ENCODE results near the gene POLR2C.
"Not testable (repeated sequence)": the region's sequence is repeated elsewhere in the genome, so short reads cannot be mapped to it uniquely, and the experiment has no call there.

The POLR2C gene

DNA sequence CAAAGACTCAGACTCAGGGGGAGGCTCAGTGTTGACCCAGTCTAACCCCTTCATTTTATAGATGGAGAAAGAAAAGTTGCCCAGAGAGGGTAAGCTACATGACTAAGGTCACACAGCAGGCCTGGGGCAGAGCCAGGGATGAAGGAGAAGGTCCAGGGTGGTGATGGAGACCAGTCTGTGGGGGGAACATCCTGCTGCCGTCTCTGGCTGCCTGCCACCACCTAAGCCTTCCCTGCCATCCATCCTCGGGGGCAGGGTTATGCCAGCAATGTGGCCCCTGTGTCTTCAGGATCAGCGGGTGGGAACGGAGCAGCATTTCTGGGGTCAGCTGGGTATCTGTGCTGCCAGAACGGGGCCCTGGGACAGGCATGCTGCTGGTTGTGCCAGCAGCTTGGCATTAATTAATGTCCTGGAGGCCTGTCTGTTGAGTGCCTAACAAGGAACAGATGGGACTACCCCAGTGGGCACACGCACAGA is 18.3 kb downstream of the POLR2C start:
- DNase-seq = no peak

DNA sequence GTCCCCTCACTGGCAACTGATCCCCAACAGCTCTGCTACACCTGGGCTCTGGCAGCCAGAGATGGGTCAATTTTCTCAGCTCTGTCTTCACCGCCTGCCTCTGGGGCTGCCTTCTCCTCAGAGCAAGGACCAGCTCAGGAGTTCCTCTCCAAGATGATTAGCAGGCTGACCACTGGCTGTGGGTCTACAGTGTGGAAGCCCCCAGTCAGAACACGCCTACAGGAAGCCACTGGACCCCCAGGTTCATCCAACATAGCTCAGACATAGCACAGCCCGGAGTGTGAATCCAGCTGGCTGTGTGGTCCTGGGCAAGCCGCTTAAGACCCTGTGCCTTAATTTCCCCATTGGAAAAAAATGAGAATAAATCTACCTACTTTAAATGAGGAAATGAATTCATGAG is 18.9 kb downstream of the POLR2C start:
- DNase-seq = no peak

DNA sequence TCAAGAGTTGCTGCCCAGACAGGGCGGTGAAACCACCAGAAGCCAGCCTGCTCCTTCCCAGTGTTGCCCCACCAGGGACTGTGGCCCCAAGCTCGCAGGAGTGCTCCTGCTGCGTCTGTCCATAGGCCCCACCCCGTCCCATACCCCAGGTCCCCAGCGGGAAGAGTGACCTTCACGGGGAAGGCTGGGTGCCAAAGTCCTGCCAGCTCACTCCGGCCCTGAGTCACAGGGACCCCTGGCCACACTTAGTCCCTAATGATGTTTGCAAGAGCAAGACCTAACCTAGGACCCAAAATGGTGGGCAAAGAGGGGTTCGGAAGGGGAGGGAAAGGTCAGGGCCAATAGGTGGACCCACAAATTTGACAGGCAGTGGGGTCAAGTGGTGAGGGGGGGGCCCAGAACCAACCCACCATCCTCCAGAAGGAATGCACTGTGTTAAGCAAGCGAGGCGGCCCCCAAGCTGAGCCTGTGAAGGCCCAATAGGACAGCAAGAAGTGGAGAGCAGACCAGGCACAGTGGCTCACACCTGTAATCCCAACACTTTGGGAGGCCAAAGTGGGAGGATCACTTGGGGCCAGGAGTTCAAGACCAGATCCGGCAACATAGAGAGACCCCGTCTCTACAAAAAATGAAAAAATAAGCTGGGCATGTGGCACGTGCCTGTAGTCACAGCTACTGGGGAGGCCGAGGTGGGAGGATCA is 20.5 kb downstream of the POLR2C start:
- no peak for DNase-seq

DNA sequence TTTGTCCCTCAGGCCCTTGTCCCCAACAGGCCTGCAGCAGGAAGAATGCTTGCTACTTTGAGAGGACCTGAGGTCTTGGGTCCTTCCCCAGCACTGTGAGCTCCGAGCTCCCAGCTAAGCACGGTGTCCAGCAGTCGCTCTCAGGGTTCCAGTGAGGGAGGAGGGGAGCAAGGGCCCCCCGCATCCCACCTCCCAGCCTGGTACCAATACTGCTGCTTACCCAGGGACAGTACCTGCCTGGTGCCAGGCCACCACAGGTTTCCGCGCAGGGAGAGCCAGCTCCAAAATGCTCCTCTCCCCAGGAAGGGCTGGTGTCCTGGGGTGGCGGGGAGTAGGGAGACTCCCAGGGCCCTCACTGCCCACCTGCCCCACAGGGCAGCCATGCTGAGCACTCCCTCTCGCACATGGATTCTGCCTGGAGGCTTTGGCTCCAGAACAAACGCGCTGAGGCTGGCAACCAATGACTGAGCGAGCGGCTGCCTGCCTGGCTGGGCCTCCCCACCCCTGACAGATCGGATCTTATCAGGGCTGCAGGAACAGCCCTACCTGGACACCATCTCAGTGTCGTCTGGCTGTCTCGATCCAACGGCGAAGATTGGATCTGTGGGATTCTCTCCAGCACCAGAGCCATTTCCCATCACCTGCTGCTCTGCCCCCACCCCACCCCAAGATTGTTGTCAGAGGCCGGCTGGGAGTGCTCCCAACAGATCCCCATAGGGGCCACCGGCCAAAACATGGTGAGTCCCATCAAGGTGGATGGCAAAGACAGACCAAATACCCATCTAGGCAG is 21.4 kb downstream of the POLR2C start:
- DNase-seq = no peak

DNA sequence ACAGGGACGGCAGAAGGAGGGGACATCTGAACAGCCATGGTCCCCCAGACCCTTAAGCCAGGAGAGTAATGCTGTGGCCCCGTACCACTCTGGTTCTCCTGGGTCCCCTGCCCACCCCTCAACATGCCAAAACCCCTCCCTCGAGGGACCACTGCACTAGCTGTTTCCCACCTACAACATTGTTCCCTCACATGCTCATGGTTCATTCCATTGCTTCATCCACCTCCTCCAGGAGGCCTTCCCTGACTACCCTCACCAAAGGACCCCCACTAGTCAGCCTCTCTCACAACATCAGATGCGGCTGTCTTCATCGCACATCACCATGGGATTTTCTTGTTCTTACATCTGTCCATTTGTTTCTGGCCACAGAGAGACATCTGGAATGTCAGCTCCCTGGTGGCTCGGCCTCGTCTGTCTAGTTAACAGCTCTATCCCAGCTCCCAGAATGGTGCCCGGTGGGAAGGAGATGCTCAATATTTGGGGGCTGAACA is 22.1 kb downstream of the POLR2C start:
- DNase-seq = no peak

DNA sequence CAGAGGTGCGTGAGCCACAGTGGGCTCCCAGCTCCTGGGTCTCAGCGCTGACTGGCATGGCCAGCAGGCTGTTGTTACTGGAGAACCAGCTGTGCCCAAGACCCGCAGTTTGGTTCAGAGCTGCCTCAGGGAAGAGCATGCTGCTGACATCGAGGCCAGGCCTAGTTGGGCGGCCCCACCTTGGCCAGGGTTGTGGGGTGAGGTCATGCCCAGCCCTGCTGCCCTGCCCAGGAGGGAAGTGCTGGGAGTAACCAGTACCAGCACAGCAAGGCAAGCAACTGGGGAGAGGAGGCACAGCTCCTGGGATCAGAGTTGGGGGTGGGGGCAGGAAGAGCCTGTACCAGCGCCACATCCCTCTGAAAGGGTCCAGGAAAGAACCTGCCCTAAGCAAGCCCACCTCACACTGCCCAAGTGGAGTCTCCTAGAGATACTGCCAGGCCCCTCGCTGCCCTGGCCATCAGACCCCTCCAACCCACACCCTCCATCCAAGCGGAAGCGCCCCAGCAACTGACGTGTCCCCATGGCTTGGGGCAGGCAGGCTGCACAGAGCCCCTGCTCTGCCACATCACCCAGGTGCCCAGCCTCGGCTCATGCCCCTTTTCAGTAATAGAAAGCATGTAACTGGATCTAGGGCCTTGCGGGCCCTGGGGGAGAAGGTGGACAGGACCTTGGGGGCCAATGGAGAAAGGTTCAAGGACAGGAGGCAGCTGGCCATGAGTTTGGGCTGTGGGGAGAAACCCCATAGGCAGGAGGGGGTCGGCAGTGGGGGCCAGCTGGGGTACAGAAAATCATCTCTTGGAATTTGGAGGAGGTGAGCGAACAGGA is 22.8 kb downstream of the POLR2C start:
- DNase-seq = no peak

DNA sequence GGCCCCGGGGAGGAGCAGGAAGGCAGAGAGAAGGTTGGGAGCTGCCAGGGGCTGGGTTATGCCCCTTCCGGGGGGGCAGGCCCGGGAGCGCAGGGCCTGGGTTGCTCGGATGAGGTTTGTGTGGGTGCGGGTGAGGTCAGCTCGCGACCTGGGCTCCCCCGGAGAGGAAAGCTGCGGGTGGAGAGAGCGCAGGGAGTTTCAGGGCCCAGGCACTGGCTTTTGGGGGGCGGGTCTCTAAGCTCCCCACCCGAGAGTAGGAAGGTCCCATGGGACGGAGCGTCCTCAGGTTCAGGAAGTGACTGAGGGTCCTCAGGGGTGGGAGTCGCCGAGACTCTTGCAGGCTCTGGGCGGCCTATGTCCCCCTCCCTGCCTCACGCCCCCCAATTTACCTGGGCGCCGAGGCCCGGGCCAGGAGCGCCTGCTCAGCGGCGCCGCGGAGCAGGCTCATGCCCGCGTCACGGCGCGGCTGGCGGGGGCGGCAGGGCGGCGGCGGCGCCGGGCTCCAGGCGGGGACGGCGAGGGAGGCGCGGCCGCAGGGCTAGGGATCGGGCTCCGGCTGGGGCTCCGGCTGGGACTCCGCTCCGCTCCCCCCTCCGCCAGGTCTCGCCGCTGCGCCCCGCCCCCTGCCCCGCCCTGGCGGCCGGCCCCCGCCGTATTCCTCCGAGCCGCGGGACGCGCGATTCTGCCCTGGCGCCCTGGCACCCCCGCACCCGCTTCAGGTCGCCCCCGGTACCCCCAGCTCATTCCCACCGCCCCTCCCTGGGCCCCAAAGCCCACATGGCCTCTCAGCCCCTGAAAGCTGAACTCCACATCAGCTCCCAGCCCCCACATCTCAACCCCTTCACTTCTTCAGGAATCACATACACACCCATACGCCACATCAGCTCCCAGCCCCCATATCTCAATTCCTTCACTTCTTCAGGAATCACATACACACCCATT is 23.7 kb downstream of the POLR2C start, which contains the start of gene DOK4:
DOK4 (minus strand) TSS at position 578 of the 942 bp plus-strand sequence. CDS start 6,986 bp downstream, outside the sequence.
- DNase-seq = peak; percentile 59

DNA sequence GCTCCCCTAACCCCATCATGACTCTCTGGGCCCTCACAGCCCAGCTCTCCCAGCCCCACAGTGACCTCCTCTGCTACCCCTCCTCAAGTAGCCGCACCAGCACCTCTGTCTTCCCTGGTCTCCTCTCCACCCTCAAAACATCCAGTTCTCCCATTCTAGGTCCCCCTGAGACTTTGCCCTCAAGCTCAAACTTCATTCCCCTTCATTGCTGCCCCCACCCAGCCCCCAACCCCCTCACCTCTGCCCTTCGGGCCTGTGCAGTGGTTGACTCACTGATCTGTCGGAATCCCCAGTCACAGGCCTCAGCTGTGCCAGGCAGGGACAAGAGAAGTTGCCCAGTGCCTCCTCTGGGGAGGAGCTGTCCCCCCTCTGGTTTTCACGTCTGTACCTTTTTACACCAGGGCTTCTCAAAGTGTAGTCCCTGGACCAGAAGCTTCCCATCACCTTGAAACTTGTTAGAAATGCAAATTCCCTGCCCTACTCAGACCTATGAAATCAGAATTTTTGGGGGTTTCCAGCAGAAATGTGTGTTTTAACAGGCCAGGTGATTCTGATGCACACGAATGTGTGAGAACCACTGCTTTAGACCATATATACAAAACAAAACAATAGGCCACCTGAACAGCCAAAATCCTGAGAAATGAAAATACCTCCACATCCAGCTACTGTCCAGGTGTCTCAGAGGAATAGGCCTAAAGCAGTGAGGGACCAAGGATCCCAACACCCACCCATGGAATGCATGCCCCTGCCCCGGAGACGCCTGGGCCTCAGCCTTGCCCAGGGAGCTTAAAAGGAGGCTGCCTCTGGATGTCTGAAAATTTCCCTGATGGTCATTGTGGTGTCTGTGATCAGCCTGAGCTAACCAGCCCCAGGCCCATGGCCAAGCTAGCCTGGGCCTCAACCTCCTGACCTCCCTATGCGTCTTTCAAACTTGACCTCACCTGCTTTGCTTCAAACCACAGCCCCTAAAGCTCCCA is 24.7 kb downstream of the POLR2C start:
- DNase-seq = no peak

DNA sequence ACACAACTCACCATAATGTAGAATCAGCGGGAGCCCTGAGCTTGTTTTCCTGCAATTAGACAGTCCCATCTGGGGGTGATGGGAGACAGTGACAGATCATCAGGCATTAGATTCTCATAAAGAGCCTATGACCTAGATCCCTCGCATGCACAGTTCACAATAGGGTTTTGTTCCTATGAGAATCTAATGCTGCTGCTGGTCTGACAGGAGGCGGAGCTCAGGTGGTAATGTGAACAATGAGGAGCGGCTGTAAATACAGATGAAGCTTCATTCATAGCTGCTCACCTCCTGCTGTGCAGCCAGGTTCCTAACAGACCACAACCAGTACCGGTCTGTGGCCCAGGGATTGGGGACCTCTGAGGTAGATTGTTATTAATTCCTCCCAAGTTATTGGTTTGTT is 26.8 kb downstream of the POLR2C start:
- DNase-seq = no peak

DNA sequence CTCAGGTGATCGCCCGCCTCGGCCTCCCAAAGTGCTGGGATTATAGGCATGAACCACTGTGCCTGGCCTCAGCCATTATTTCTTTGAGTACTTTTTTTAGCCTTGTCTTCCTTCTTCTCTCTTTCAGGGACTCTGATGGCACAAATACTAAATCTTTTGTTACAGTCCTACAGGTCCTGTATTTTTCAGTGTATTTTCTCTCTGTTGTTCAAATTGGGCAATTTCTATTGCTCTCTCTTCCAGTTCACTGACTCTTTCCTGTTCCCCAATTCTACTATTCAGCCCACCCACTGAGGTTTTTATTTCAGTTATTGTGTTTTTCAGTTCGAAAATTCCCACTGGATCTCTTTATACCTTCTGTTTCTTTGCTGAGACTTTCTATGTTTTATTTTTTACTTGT is 31.3 kb downstream of the POLR2C start:
- no peak for DNase-seq

DNA sequence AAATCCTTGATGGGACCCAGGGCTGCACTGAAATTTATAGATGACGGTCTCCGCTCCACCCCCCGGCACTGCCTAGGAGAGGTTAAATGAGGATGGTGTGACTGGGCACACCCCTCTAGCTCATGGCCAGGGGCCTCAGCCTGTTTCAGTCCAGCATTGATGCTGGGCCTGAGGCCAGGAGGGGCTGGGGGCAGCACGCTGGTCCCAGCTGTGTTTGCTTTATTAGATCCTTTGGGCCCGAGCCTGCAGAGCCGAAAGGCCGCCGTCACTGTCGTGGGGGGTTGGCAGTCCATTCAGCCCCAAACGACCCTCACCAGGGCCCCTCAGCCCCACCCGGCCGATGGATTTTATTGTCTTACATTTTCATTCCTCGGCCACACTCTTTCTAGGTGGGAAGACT is 34.6 kb downstream of the POLR2C start:
- no peak for DNase-seq

DNA sequence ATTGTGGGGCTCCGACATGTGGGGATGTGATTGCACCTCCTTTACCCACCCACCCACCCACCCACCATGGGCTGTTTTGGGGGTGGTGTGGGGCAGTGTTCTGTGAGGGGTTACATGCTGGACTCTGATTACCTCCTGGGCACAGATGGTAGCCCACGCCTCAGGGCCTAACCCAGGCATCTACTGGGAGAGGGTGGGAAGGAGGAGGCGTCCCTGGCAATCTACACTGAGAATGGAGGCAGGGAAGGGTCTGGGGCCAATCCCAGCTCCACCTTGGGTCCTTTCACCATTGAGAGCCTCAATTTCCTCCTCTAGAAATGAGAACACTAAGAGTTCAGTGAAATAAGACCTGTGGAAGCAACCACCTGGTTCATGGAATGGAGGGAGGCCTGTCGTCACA is 35.6 kb downstream of the POLR2C start:
- DNase-seq = no peak

DNA sequence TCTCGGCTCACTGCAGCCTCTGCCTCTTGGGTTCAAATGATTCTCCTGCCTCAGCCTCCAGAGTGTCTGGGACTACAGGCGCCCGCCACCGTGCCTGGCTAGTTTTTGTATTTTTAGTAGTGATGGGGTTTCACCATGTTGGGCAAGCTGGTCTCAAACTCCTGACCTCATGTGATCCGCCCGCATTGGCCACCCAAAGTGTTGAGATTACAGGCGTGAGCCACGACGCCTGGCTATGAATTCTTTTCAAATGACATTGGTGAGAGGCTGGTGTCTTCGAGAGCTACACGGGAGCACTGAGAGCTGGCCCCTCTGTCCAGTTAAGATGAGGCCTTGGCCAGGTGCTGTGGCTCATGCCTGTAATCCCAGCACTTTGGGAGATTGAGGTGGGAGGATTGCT is 37.5 kb downstream of the POLR2C start:
- not testable (repeated sequence) for DNase-seq

DNA sequence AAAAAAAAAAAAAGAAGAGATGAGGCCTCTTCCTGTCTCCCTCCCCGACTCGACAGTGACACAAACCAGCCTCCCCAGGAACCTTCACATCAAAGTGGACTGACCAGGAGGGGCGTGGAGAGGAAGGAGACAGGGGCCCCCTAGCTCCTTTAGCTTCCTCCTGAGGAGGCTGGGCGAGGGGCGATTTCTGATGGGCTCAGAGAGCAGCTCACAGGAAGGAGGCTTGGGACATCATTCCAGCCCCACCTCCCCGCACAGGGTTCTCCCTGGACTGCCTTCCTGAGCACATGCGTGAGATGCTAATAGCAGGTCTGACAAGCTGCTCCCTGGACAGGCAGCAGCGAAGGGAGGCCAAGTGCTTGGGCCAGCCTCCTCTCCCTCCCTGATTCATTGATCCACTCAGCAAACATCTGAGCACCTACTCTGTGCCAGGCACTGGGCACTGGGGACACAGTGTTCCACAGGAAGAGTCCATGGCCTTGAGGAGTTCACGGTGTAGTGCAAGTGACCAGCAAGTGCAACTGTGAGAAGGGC is 38.2 kb downstream of the POLR2C start:
- no peak for DNase-seq

DNA sequence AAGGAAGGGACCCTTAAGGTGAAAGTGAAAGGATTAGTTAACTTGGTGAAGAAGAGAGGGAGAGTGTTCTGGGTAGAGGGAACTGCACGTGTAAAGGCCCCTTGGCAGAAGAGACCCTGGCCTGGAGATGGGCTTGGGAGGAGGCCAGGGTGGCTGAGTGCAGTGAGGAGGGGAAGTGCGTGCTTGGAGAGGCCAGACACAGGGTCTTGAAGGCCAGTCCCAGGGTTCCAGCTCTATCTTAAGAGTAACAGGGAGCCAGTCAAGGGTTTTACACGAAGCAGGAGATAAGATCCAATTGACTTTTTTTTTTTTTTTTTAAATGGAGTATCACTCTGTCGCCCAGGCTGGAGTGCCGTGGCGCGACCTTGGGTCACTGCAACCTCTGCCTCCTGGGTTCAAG is 39.0 kb downstream of the POLR2C start:
- DNase-seq = no peak

DNA sequence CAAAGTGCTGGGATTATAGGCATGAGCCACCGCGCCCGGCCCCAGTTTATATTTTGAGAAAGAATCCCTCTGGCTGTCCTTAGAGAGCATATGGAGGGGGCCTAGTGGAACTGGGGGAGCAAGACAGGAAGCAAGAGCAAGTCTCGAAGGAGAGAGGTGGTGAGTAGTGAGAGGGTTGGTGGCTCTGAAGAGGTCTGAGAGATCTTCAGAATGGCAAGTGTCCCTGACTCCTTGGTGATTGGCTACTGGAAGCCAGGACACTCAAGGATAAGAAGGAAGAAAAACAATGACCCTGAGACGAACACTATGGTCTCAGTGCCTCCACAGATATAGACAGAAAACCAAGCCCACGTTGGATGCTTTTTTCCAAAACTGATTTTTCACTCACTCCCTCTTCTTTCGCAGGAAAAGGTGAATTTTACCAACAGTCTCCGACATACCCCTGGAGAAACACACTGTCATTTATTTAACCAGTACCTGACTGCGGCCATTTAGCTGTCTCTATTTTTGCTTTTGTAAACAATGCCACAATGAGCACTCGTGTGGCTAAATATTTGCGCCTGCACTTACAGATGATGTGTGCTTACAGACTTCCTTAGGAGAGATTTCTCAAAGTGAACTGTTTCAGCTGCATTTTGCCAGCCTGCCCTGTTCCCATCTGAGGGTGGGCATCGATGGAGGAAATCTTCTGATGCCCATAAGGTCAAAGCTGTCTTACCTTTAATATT is 39.7 kb downstream of the POLR2C start:
- DNase-seq = no peak

DNA sequence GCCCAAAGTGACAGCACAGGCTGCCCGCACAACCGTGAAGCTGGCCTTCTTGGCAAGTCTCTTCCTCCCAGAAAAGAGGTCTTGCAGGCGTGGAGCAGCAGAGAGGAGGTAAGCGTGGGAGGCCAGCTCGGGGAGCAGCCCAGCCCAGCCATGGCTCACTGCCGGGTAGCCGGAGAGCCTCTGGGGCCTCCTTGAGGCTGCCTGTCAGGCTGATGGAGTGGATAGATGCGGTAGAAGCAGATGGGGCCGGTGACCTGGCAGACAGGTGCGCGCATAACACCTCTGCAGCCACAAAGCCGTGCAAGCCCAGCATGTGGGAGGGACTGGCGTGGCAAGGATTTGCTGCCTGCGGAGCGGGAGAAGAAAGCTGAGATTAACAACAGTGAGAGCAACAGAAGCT is 40.9 kb downstream of the POLR2C start:
- no peak for DNase-seq

DNA sequence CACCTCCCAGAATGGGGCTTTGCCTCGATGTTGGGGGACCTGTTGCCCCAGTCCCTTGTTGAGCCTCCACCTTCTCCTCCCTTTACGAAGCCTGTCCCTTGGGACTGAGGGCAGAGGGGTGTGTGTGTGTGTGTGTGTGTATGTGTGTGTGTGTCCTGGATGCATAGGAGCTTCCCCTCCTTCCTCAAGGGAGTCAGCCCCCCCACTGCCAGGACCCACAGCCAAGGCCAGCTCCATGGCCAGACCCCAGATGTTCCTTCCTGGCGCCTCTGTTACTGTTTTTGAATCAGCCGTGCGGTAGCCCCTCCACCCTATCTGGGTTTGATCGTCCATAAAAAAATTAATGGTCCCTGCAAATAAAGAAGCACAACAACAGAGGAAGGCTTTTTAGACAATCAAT is 41.5 kb downstream of the POLR2C start:
- DNase-seq = no peak

DNA sequence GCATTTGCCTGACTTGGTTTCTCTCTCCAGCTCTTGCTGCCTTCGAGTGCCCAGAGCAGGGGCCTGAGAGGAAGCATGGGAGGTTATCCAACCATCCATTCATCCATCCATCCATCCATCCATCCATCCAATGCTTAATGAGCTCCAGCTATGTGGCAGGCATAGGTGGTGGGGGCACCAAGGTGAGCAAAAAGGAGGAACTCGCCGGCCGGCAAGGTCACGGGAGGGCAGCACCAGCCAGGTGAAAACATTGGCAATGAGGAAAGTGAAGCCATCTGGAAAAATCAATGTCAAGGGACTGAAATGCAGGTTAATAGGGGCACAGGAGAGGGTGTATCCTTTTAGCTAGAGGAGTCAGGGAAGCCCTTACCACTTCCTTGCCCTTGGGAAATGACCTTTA is 42.0 kb downstream of the POLR2C start:
- DNase-seq = no peak

DNA sequence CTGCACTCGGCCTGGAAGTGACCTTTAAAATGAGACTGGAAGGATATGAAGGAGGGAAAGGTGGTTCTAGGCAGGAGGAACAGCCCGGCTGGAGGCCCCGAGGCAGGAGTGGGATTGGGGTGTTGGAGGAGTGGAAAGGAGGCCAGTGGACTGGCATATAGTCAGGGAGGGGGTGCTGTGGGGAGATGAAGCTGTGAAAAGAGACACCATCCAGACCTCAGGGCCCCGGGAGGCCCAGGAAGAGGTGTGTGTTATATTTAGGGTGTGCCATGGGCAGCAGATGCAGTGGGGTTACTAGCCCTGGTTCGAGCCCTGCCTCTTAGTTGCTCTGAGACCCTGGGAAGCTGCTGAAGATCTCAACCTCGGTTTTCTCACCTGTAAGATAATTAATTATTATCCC is 42.7 kb downstream of the POLR2C start:
- no peak for DNase-seq

Measured in kidney glomerular epithelial cell (primary cell).